Activated naive CD4-positive, alpha-beta T cell treated with Interleukin-2 at 50 U/mL for 16 hours (primary cell): ENCODE measurements around the gene CTTNBP2.
"Not testable (repeated sequence)": the region's sequence is repeated elsewhere in the genome, so short reads cannot be mapped to it uniquely, and the experiment has no call there.

Experiments used
- DNase-seq: peaks from one replicate; pipeline ENCODE4 v3.0.0-alpha.2; 2020

CTTNBP2 gene

DNA sequence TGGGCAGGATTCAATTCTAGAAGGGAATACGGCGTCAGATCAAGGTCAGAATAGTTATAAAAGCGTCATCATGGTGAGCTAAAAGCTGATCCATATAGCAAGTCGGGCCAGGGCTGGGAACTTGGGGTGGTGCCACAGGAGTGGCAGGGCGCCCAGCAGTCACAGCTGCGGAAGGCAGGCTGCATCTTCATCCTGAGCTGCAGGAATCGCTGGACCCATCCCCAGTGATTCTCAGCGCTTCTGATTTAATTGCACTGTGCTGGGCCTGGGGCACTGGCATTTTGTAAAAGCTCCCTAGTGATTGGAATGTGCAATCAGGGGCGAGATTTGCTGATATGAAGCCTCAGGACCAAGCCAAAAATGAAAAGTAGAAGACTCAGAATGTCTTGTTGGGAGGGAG is 135.3 kb downstream of the CTTNBP2 start:
- no peak for DNase-seq

DNA sequence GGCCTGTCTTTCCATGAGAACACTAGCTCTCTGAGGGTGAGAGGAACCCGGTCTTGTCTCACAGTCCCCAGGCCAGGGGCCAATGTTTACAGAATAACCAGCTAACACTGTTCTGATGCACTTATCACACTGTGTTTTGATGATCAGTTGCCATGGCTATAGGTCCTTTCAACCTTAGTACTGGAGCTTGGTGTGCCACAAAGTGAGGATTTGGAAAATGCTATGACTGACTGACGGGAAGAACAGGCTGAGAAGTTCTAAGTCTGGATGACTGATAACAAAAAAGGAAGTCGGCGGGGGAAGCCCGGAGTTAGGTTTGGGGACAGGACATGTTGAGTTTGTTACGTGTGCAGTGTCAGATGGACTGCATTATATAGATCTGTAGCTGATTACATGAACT is 141.8 kb downstream of the CTTNBP2 start:
- no peak for DNase-seq

DNA sequence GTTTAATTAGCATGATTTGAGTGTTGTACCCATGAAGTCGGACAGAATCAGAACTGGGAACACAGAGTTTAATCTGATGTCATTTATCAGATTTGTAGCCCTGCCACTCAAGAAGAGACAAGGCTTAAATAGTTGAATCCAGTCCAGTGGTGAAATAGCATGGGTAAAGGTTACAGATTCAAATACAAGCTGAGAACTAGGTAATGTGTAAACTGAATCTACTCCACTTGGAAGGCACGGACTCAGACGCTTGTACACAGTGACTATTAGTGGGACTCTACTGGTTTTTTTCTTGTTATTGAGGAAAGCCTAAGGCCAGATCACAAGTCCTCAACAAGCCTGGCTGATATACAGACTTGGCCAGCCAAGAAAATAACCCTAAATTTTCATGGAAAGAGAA is 142.9 kb downstream of the CTTNBP2 start:
- DNase-seq: no peak

DNA sequence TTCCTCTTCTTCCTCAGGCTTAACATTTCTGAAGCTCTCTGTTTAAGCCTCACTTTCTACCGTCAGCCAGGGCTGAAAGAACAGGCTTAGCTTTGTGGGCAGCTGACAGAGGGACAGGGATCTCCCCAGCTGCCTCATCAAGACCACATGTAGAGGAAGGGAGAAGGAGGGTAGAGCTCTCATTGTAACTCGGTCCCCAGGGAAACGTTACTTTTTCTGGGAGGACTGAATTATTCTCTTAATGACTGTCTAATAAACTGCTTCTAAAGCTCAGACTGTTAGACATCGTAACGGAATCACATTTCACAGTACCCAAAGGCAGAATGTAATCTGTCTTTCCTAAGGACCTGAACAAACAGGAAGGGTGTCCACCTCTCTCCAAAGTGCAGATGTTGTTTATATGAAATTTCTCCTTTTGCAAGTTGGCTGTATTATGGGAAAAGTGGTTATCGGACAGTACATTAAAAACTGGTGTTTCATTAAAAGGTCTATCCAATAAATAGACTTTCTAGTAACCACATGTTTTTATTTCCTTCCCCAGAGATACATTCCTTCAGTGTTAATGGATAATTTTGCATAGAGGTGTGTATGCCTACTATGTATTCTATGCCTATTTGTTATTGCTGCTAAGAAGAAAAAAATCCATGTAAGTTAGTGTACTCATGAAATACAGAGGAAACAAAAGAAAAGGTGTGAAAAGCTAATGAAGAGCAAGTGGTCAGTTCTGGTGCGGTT is 144.2 kb downstream of the CTTNBP2 start:
- DNase-seq: no peak

DNA sequence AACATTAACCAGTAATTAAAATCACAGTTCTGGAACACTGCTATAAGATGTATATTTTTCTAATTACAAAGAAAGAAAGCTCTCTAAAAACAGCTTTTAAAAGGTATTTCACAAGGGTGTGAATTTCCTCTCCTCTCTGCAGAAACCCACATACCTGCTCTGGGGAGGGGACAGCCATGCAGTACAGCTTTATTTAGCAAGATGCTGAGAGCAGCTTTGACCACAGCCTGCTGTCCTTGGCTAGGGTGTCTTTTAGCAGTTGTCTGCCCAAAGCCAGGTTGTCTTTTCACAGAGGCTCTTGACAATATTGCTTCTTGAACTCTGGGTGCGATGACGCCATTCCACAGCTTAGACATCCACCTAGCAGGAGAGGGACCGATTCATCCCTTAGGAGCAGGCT is 148.3 kb downstream of the CTTNBP2 start:
- DNase-seq: no peak

DNA sequence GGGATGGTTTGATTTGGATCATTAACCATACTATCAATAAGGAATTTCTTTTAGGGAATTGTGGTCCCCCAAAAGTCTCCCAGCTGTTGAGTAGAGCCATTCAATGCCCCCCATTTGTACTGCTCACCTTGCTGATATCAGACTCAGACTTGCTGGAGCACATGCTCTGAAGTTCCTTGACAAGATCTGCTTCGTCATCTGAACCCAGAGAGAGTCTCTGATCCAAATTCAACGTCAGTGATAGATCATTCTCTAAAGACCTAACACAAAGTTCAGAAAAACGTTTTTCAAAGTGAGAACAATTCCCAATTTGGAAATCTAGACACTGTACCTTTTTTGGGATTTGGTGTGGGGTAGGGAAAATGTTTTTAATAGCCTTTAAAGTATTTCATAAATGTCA is 153.9 kb downstream of the CTTNBP2 start:
- no peak for DNase-seq

DNA sequence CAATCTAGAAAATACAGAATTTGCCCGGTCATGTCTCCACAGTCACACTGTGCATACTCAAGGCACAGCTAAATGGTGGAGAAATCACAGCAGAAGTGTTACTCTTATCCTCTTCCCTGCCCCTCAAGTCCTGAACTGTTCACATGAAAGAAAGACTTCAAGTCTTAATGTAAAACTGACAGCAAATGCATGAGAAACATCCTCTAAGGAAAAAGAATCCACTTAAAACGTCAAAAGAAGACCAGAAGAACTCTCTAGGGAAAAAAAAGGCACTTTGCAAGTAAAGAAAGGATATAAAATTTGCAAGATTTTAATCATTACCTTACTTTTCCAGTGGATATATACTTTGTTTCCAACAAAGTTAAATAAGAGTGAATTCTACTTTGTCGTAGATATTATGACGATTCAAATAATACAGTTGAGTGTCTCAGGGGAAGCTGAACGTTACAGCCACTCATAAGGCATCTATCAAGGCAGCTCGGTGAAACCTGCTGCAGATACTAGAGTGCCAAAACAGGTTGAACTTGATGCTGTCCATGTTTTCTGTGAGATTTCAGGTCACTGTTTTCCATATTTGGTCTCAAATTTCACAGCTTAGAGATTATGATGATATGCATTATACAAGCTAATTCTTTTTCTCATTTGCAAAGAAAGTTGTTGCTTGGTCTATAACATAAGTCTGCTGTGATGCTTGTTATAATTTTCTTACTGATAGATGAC is 155.0 kb downstream of the CTTNBP2 start:
- DNase-seq: no peak

DNA sequence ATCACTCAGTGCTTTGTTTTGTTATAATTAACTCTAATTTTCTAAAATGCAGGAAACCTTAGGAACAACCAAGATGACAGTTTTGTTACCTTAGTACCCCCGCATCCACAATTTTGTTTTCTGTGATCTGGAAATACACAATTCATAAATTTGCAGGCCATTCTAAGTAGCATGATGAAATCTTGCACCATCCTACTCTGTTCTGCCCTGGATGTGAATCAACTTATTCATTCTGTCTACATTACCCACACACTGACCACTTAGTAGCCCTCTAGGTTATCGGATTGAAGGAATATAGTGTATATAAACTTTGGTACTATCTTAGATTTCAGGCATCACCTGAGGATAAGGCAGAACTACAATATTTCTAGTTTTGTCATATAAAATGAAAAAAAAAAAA is 155.9 kb downstream of the CTTNBP2 start:
- DNase-seq: no peak

DNA sequence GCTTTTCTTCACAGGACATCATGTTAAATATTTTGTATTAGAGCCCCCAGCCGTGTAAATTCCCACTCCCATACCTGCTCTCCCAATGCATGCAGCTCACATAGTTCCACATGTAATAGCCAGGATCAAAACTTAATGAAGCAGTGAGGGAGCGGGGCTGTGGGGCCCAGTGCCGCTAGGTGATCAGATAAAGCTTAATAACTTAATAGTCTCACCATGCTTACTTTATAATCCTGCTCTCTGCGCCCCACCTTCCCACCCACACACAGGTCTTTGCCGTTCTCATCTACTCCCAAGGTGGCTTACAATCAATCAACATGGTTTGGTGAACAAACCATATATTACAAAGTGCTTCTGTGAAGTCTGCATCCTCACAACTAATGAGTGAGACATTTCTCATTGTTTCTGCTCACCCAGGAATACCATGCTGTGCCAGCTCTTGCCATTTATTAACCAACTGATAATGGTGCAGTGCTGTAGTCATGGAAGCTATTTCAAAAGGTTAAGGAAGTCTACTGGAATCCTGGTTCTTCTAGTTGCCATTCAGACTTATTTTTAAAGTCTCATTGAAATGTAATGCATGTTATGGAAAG is 156.4 kb downstream of the CTTNBP2 start:
- no peak for DNase-seq

DNA sequence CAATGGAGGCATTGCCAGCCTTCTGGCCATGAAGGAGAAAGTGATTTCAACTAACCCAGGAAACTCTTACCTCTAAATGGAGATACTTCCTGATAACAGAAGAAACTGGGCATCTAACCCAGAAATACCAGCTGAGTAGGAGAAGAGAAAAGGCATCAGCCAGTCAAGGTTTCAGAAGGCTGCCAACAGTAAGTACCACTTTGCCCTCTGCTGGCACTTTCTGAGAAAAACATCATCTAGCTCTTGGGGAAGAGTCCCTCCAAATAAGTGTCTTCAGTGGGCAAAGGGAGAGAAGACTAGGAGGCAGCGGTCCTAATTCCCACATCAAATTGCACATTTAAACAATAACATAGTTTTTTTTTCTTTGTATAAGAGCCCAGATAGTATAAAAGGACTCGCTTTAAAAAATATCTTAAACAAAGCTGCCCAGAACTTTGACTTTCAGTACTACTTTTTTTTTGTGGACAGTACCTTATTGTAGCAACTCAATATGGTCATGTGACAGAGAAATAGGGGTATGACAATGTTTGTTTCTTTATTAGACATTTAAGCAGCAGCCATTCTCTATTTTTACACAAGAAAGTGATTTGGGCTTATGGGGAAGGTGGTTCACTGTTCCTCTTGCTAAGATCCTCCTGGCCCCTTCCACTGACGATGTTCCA is 157.3 kb downstream of the CTTNBP2 start:
- no peak for DNase-seq

DNA sequence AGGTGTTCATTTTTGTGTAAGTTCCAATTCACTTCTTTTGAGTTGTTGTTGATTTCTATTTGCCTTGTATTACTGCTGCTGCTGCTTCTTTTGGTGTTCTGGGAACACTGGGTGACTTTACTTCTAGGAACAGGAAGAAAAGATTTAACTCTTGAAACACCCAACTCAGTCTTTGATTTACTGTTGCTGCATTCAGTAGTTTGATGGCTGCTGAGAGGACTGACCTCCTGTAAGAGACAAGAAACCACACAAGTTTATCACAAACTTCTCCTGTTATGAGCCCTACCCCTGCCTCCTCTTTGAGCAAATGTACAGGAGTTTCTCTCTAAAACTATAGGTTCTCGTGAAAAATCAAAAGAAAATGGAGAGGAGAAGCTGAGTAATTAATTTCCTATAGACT is 161.7 kb downstream of the CTTNBP2 start:
- no peak for DNase-seq

DNA sequence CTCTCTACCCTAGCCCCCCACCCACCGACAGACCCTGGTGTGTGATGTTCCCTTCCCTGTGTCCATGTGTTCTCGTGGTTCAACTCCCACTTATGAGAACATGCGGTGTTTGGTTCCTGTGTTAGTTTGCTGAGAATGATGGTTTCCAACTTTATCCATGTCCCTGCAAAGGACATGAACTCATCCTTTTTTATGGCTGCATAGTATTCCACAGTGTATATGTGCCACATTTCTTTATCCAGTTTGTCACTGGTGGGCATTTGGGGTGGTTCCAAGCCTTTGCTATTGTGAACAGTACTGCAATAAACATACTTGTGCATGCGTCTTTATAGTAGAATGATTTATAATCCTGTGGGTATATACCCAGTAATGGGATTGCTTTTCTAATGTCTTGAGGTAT is 165.1 kb downstream of the CTTNBP2 start:
- not testable (repeated sequence) for DNase-seq

DNA sequence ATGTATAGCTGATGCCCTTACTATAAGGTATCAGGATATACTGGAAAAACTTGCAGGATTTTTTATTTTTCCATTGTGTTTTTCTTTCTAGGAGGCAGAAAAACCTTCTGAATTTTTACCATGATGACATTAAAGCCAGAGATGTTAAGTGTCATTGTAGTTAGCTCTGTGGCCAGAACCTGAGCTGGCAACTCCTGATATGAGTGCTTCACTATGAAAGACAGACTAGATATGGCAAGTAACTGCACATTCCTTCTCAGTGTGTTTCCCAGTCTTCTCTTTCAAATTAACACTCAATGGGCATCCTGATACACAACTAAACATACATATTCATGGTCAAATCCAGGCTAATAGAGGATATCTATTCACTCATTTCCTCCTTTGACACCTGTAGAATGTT is 166.2 kb downstream of the CTTNBP2 start:
- DNase-seq: no peak

DNA sequence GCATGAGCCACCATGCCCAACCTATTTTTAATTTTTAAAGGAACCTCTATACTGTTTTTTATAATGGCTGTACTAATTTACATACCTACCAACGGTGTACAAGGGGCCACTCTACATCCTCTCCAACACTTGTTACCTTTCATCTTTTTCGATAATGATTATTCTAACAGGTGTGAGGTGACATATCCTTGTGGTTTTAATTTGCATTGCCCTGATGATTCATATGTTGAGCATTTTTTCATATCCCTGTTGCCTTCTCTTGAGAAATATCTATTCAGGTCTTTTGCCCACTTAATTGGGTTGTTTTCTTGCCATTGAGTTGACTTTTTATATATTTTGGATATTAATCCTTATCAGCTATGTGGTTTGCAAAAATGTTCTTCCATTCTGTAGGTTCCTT is 167.0 kb downstream of the CTTNBP2 start:
- no peak for DNase-seq

DNA sequence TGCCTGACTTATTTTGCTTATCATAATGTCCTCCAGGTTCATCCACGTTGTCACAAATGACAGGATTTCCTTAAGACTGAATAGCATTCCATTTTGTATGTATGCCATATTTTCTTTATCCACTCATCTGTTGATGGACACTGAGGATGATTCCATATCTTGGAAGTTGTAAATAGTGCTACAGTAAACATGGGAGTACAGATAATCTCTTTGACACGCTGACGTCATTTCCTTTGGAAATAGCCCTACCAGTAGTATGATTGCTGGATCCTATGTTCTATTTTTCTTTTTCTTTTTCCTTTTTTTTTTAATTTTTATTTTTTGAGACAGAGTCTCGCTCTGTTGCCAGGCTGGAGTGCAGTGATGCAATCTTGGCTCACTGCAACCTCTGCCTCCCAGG is 167.6 kb downstream of the CTTNBP2 start:
- no peak for DNase-seq

DNA sequence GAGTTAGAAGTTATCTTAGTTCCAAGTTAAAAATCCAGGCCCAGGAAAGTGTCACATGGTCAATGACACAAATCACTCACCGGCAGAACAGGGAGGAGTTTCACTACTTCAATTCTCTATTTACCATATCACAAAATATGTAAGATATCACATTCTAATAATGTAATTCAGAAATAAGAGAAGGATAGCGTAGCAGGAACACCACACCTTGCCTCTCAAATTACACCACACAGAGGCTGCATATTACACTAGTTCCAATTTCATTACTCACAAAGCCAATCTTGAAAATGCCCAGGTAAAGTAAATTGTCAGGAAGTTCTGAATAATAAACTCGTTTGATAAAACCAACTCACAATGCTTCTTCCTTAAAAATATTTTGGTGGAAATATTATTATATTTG is 169.2 kb downstream of the CTTNBP2 start:
- DNase-seq: no peak

DNA sequence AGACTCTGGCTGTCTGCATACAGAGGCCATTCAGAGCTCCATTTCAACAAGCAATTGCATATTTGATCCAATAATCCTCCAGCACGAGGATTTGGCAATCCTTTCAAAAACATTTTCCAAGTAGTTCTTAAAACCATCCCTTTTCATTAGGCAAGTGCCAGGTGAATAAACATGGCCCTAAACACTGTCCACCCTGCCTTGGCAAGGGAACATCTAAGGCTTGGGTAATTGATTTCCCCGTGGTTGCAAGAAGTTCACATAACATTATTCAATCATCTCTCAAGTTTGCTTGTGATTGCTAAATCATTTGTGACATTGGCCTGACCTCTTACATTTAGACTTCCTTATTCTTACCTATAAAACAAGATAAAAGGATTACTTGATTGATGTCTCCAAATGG is 175.2 kb downstream of the CTTNBP2 start:
- no peak for DNase-seq

DNA sequence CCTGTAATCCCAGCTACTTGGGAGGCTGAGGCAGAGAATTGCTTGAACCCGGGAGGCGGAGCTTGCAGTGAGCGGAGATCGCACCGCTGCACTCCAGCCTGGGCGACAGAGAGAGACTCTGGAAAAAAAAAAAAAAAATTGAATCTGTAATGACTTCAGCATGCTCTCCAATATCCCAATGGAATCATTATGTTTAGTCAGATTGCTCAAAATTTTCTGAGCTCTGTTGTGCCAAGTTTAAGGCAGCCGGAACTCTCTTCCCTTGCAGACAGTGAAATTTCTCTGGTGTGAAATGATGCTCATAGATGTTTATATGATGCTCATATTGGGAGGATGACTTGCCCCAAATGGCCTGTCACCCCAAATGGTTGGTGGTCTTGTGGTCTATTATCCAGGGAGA is 180.9 kb downstream of the CTTNBP2 start:
- DNase-seq: no peak

DNA sequence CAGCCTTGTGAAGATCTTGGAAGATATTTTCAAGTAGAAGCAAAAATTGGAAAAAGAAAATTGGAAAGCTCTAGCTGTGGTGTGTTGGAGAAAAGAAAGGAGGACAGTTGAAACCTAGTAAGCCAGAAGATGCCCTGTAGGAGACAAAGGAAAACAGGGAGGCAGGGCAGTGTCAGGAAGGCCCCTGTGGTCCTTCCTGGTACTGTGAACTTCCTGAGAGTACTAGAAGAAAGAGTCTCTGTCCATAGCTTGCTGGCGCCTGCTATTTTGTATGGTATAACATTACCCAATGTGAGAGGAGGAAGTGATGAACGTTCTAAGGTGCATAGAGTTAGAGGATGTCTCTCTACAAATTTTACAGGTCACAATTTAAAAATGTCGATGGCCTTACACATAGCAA is 183.1 kb downstream of the CTTNBP2 start:
- no peak for DNase-seq

DNA sequence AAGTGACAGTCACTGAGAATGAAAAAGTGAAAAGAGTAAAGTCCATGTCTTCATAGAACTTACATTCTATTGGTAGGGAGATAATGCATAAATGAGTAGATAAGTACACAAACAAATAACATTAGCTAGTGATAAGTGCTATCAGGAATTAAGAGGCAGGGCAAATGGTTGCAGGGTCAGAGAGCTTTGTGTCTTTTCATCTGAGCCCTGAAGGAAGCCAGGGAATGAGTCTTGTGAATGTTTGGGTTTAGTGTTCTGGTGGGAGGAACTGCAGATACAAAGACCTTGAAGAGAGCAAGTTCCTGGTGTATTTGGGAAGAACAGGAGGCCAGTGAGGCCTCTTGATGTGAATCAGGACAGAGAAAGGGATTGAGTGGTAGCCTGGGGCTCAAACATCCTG is 183.8 kb downstream of the CTTNBP2 start:
- DNase-seq: no peak

DNA sequence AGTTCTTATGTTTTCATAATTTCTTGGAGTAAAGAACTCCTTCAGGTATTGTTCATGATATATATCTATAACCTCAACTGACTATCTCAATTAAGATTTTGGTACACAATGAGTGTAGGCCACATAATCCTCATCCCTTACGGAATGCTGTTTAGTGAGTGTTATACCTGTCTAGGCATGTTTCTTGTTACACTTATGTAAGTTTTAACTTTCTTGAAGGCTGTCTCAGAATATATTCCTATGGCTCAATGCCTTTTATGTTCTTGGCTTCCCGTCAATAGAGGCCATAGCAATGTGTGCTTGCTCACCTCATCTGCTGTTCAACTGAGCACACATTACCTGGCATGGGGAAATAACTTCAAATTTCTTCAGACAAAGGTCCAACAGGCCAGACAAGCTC is 185.1 kb downstream of the CTTNBP2 start:
- DNase-seq: no peak

DNA sequence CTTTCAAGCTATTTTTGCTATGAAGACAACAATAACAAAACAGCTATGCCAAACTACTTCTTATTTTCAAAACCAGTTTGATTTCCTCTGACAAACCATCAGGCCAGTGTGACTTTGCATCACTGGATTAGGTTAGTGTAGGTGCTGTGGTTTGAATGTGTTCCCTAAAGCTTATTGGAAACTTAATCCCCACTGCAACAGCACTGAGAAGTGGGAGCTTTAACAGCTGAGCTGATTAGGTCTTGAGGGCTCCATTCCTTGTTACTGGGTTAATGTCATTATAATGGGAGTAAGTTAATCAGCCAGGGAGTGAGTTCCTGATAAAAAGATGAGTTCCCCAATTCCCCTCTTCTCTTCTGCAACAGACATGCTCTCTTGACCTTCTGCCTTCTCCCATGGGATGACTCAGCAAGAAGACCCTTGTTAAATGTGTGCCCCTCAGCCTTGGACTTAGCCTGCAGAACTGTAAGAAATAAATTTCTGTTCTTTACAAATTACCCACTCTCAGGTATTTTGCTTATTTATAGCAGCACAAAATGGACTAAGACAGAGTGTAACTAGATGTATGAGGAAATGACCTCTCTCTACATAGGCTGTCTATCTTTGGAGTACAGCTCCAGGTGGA is 186.8 kb downstream of the CTTNBP2 start:
- DNase-seq: no peak

DNA sequence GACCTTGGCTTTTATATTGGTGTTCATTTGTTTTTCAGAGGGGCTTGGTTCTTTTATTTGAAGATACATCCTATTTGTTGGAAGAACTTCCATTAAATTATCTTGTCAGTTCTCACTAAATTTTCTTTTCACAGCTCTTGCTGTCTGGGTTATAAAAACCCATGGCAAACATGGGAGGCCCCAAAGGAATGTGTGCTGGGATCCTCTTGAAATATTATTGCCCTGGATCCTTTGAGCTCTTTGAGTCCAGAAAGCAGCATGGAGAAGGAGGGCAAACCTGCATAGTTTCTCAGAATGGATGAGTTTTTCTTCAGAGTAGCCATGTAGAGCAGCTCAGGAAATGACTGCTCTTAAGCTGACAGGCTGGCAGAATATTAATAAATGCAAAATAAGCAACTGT is 187.4 kb downstream of the CTTNBP2 start:
- DNase-seq: no peak
